Measurements from ENCODE around the gene FBXL19. TPM values are rescaled to one million over a fixed set of nuclear protein-coding genes. Genes with fewer than 3 reads are reported as not detected.
A peak's percentile ranks its signal among the peaks of the same experiment; 100 is the strongest.

Gene FBXL19
- total and polyA plus RNA-seq, 9 of the 15 experiments (the other 6 are each of a cell fraction or from before 2014, with no cell fraction given): 0.13 to 48.0 (median 13.5) TPM; not detected in 1

DNA sequence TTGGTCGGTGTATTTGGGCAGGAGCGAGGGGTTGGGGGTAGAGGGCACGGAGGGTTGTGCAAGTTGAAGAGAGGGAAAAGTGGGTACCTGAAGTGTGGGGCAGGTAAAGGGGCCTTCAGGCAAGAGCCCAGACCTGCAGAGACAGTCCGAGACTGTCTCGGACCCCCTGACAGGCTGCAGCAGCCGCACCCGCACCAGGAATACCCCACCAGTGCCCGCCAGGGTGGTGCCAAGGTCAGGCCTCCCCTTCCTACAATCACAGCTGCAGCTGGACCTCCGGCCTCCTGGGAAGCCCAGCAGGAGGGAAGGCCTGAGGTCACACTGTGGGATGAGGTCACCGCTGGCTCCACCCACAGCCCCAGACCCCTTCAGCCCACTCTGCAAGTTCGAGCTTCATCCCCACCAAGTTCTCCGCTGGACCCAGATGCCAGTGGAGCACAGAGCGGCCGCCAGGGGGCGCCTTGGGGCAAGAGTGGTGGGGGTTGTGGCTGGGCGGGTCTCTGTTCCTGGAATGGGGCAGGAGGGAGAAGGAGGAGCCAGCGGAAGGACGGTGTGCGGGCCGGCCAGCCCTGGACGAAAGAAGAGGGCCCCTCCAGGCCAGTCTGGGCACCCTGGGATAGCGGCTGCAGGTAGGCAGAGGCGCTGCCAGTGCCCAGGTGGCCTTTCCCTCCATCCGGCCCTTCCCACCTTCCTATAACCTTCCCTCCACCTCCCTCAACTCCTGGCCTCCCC lies 61.5 kb downstream of the FBXL19 start, which contains the start of gene HSD3B7 (continued):
- TF ChIP-seq, protein P1, sequence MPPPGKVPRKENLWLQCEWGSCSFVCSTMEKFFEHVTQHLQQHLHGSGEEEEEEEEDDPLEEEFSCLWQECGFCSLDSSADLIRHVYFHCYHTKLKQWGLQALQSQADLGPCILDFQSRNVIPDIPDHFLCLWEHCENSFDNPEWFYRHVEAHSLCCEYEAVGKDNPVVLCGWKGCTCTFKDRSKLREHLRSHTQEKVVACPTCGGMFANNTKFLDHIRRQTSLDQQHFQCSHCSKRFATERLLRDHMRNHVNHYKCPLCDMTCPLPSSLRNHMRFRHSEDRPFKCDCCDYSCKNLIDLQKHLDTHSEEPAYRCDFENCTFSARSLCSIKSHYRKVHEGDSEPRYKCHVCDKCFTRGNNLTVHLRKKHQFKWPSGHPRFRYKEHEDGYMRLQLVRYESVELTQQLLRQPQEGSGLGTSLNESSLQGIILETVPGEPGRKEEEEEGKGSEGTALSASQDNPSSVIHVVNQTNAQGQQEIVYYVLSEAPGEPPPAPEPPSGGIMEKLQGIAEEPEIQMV (tag; conservative IDR thresholded peaks at IDR 0.05; ENCODE audit: low read depth): no peak
- TF ChIP-seq ZZZ3 (IDR thresholded peaks at IDR 0.05) (no peak), CREM (IDR thresholded peaks at IDR 0.05; ENCODE audit: low read depth) (peak; percentile 62; the same call in 1 of the 2 replicates), ARID2 (IDR thresholded peaks at IDR 0.05) (0 out of 2 replicates have a peak, but pooled peaks have one; percentile 60), RBFOX2 (IDR thresholded peaks at IDR 0.05; ENCODE audit: low read depth, low read length) (peak; percentile 61), POLR2H (tag; IDR thresholded peaks at IDR 0.05; ENCODE audit: low read depth) (no peak), ETV5 (CRISPR knock-in tag; IDR thresholded peaks at IDR 0.05; ENCODE audit: low read depth) (no peak), XRCC3 (IDR thresholded peaks at IDR 0.05) (no peak), ZNF140 (CRISPR knock-in tag; IDR thresholded peaks at IDR 0.05) (no peak)
- TF ChIP-seq, protein P2, sequence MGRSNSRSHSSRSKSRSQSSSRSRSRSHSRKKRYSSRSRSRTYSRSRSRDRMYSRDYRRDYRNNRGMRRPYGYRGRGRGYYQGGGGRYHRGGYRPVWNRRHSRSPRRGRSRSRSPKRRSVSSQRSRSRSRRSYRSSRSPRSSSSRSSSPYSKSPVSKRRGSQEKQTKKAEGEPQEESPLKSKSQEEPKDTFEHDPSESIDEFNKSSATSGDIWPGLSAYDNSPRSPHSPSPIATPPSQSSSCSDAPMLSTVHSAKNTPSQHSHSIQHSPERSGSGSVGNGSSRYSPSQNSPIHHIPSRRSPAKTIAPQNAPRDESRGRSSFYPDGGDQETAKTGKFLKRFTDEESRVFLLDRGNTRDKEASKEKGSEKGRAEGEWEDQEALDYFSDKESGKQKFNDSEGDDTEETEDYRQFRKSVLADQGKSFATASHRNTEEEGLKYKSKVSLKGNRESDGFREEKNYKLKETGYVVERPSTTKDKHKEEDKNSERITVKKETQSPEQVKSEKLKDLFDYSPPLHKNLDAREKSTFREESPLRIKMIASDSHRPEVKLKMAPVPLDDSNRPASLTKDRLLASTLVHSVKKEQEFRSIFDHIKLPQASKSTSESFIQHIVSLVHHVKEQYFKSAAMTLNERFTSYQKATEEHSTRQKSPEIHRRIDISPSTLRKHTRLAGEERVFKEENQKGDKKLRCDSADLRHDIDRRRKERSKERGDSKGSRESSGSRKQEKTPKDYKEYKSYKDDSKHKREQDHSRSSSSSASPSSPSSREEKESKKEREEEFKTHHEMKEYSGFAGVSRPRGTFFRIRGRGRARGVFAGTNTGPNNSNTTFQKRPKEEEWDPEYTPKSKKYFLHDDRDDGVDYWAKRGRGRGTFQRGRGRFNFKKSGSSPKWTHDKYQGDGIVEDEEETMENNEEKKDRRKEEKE (IDR thresholded peaks at IDR 0.05; ENCODE audit: borderline replicate concordance in 1 of 2, control insufficient read depth in 1 of 2, low read depth in 2 of 2, low read length in 1 of 2): no peak
- TF ChIP-seq, protein P3, sequence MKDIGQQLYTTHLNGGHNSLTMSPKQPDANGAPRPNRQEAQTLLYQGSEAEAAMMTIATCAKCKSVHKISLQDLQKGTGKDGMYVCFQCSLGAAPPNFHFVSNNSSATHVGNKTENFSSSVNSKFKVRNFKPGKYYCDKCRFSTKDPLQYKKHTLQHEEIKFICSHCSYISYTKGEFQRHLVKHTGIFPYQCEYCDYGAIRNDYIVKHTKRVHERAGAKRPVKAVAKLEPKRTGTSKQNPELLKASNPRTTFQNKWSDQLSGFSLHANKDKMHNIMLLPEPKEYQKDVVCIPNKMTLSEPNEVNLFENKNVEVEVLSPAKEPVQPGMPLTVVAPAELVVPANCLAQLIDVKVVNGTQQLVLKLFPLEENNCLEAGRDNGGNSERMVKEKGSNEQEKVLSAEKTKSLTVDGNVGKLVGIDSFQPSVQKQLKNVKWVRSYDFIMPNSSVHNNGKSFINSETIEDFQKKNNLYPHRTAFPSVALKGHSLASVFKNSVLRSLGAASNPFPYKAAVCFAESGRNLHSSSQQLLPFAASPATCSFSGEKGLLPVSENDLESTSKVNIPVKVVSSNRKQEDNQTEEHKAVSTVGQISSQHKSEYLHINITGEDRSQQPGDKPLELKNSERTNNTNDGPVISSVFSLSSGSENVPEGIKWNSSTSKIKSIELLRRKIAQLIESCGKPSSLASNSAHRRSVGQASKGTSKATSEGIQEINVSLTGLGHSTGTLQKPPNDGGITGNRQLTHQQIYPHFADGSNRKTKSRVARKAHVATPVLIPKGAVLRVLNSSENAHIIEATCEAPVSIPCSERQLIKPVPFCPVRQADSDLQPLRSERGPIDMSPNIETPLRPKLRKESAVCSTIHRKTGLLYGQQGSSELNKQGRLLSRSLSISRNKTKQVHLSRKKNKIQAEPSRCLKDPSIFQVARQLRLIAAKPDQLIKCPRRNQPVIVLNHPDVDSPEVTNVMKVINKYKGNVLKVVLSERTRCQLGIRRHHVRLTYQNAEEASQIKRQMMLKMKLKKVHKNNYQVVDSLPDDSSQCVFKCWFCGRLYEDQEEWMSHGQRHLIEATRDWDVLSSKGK (CRISPR knock-in tag; IDR thresholded peaks at IDR 0.05): no peak
- TF ChIP-seq, protein P4, sequence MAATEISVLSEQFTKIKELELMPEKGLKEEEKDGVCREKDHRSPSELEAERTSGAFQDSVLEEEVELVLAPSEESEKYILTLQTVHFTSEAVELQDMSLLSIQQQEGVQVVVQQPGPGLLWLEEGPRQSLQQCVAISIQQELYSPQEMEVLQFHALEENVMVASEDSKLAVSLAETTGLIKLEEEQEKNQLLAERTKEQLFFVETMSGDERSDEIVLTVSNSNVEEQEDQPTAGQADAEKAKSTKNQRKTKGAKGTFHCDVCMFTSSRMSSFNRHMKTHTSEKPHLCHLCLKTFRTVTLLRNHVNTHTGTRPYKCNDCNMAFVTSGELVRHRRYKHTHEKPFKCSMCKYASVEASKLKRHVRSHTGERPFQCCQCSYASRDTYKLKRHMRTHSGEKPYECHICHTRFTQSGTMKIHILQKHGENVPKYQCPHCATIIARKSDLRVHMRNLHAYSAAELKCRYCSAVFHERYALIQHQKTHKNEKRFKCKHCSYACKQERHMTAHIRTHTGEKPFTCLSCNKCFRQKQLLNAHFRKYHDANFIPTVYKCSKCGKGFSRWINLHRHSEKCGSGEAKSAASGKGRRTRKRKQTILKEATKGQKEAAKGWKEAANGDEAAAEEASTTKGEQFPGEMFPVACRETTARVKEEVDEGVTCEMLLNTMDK (IDR thresholded peaks at IDR 0.05; ENCODE audit: borderline replicate concordance, insufficient read depth, low read depth, low read length, poor library complexity, severe bottlenecking): peak; percentile 99
- TF ChIP-seq, protein P5, sequence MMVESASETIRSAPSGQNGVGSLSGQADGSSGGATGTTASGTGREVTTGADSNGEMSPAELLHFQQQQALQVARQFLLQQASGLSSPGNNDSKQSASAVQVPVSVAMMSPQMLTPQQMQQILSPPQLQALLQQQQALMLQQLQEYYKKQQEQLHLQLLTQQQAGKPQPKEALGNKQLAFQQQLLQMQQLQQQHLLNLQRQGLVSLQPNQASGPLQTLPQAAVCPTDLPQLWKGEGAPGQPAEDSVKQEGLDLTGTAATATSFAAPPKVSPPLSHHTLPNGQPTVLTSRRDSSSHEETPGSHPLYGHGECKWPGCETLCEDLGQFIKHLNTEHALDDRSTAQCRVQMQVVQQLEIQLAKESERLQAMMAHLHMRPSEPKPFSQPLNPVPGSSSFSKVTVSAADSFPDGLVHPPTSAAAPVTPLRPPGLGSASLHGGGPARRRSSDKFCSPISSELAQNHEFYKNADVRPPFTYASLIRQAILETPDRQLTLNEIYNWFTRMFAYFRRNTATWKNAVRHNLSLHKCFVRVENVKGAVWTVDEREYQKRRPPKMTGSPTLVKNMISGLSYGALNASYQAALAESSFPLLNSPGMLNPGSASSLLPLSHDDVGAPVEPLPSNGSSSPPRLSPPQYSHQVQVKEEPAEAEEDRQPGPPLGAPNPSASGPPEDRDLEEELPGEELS (CRISPR knock-in tag; IDR thresholded peaks at IDR 0.05; ENCODE audit: borderline replicate concordance): no peak

Measured in K562 (cell line).